HuH-7.5 (cell line): ENCODE measurements around the gene RBM39.
A peak's percentile ranks its signal among the peaks of the same experiment; 100 is the strongest.
"Not testable (repeated sequence)": the region's sequence is repeated elsewhere in the genome, so short reads cannot be mapped to it uniquely, and the experiment has no call there.

Experiments
- DNase-seq: peaks from one replicate; pipeline ENCODE4 v3.0.0; 2011; ENCODE audit warnings: low spot score

The RBM39 gene

DNA sequence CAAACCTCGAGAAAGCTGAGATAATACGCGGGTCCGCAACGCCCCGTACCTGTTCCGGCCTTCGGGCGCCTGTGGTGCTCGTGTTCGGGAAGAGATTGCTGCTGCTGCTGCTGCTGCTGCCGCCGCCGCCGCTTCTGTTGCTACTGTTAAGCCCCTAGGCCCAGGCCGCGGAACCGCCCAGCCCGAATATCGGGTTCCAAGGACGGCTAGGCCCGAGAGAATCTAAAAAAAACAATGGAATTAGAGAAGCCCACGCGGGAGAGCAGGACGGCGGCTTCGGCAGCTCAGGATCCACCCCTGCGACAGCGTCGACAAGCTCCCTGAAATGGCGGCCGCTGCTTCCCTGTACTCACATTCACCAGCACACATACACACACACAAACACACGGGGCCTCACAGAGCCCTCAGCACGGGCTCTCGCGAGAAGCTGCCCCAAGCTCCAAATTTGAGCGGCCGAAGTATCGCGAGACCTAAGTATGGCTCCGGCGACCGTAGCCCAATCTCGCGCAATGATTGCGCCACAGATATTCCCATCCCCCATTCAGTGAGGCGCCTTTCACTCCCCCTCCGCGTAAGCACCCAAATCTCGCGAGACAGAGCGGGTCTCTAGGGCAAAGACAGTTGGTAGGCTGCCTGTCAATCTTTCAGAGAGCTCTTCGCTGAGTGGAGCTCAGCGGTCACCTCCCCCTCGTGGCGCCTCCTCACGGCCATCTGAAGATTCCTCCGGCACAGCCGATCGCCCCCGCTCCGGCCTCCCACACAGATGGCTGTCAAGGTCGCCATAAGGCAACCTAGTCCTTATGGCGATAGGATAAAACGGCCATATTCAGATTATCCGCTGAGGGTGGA is at the start of gene RBM39:
RBM39 (minus strand) TSS at position 369 of the 849 bp plus-strand sequence. CDS start 1,386 bp downstream, outside the sequence.
- peak; percentile 84 for DNase-seq

DNA sequence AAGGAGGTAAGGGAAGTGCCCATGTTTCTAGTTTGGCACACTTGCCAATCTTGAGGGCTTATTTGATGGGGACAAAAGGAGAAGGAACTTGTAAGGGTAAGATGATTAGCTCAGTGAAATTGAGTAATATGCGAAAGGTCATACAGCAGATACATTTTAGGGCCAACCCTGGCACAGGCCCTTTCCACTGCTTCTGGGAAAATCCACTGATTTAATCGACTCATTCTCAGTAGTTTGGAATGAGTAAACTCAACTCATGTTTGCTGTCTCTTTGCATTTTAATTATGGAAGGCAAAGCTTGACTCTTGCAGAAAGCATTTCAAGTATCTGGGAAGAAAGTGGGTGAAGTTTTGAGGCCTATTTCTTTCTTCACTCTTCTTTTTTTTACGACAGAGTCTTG is 49.8 kb upstream of the RBM39 start:
- no peak for DNase-seq

DNA sequence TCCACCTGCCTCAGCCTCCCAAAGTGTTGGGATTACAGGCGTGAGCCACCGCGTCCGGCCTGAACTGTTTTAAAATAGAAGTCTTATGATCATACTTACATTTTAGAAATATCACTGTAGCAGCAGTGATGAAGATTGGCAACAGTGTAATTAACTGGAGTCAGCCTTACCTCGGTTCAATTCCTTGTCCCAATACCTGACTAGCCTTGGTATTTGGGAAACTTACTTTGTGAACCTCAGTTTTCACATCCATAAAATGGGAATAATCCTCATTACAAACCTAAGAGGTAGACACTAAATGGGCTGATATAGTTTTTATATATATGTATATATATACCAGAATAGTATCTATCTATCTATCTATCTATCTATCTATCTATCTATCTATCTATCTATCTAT is 49.0 kb upstream of the RBM39 start:
- DNase-seq = no peak

- DNase-seq = no peak
These were observed 46.7 kb upstream of the RBM39 start for GRCh38 chr20:35788796-35789195.

DNA sequence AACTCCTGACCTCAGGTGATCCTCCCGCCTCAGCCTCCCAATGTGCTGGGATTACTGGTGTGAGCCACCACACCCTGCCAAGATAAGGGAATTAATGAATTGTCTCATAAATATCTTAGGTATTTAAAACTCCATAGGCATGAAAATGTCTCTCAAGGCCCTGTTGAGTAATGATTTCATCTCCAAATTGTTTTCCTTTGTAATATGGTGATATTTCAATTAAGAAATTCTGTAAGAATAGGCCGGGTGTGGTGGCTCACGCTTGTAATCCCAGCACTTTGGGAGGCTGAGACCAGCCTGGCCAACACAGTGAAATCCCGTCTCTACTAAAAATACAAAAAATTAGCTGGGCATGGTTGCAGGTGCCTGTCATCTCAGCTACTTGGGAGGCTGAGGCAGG is 43.5 kb upstream of the RBM39 start:
- not testable (repeated sequence) for DNase-seq

GRCh38 chr20:35783811-35784210 is 41.8 kb upstream of the RBM39 start:
- DNase-seq = not testable (repeated sequence)

DNA sequence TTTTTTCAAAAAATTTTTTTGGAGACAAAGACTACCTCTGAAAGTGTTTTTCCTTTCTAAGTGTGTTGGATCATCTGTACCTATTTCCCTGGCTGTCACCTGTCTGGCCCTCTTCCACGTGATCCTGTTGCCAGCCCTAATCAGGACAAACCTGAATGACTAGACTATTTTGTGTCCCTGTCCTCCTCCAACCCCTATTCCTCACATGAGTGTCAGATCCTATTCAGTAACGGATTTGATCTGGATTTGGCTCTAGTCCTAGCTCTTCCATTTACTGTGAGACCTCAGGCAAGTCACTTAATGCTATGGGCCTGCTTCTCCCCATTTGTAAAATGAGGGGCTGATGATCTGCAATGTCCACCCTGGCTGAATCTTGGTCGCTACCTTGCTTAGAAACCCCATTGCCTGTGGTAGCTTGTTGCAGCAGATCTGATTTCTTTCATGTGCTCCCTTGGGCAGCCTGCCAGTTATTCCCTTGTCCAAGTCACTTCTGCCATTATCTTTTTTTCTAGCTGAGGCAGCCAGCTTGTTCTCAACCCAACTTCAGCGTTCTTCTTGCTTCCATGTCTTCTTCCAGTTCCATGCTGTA is 34.5 kb upstream of the RBM39 start:
- no peak for DNase-seq

DNA sequence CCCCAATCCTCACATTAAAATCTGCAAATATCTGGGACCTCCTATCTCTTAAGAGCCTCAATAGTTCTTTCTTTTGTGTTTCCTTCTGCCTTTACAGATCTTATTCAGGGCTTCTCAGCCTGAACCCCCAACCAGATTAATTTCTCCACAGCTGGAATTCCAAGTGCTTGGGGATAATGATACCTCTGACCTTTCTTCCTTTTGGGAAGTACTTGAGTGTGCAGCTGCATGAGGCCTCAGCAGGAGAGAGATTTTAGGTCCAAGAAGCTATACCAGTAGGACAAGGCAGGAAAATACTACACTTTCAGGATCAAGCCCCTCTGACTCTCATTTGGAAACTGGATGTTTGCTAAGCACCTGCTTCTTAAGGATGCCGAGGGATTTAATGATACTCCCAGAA is 32.3 kb upstream of the RBM39 start:
- DNase-seq = no peak

DNA sequence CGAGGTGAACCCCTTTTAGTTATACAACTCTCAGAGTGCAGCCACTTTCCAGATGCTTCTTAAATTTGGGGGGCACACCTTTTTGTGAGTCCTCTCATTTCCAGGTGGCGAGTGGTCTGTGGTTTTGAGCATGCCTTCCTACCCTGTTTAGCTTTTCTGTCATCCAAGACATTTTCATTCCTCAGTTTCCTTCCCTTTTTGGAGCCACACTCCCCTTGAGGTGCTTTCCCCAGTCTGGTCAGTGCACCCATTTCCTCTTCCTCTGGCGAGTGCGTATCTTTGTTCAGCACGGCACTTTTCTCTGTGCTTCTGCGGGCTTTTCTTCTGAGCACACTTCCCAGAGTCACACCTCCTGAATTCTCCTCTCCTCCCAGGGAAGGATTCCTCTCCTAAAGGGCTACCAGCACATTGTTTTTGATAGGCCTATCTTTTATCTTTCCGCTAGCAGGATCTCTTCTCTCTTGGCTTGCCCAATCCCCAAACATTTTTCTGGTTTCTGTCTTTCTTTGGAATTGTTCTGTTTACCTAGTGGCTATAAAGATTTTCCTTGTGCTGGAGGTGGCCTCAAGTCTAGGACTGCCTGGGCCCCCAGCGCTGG is 31.2 kb upstream of the RBM39 start:
- no peak for DNase-seq

DNA sequence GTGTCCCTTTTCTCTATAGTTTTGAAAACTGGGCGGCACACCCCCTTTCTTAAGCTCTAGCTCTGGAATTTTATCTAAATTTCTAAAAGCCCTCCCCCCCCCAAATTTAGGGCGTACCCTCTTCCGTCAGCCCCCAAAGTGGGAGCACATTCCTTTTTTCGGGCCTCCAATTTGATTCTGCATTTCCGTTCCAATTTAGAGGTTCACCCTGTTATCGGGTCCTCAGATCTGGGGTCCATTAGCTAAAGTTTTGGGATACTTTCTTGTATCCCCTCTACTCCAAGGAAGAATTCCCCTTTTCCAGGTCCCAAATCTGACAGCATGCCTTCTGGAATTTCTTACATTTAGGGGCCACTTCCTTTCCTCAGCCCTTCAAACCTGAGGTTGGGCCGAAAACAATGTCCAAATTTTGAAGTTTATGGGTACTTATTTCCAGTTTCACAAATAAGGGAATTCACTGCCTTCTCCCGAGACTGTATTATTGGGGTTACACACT is 30.6 kb upstream of the RBM39 start:
- DNase-seq = no peak

GRCh38 chr20:35771689-35772562 is 29.9 kb upstream of the RBM39 start, which contains the start of gene PHF20:
TSS of gene PHF20 (plus strand) at chr20:35772015. CDS start at chr20:35801523, 29,508 bp downstream.
- DNase-seq = peak; percentile 99

- DNase-seq = no peak
These were observed 29.3 kb upstream of the RBM39 start for GRCh38 chr20:35771367-35771688.

GRCh38 chr20:35768731-35769664 is 26.9 kb upstream of the RBM39 start:
- no peak for DNase-seq

GRCh38 chr20:35767683-35768481 is 25.8 kb upstream of the RBM39 start:
- no peak for DNase-seq

- DNase-seq = no peak
These were observed 24.8 kb upstream of the RBM39 start for GRCh38 chr20:35766843-35767242.

- DNase-seq = not testable (repeated sequence)
These were observed 22.9 kb upstream of the RBM39 start for GRCh38 chr20:35764936-35765335.

GRCh38 chr20:35762461-35762860 is 20.4 kb upstream of the RBM39 start:
- no peak for DNase-seq

GRCh38 chr20:35761548-35761947 is 19.5 kb upstream of the RBM39 start:
- not testable (repeated sequence) for DNase-seq

- no peak for DNase-seq
These were observed 15.1 kb upstream of the RBM39 start for GRCh38 chr20:35757098-35757705.

DNA sequence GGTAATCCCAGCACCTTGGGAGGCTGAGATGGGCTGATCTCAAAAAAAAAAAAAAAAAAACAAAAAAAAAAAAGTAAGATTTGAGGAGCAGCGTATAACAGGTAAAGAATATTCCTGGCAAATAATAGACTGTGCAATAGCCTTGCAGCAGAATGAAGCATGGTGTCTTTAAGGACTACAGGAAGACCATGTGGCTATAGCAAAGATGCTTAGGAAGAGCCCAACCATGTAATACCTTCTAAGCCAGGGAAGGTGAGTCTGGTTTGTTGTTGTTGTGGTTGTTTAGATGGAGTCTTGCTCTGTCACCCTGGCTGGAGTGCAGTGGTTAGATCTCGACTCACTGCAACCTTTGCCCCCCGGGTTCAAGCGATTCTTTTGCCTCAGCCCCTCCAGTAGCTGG is 14.3 kb upstream of the RBM39 start:
- no peak for DNase-seq
